B cell (primary cell): ENCODE measurements around the gene ORAI2.

Experiments
- CTCF ChIP-seq: fragments of 200-600 bp; IDR thresholded peaks from one replicate; pipeline ENCODE4 v1.8.0; 2022; ENCODE audit warnings: antibody characterized with exemption, mild to moderate bottlenecking
- EZH2 ChIP-seq: IDR thresholded peaks from 2 replicates; pipeline ENCODE4 v1.6.1; 2012; ENCODE audit warnings: borderline replicate concordance, low read depth, mild to moderate bottlenecking, moderate library complexity, low read length; ENCODE audit not compliant: insufficient read depth, poor library complexity, severe bottlenecking

- no peak for TF ChIP-seq CTCF
- no peak for TF ChIP-seq EZH2
These were observed 24.1 kb downstream of the ORAI2 start for GRCh38 chr7:102457352-102457924.
